CD8-positive, alpha-beta memory T cell (primary cell): ENCODE data around the gene SFSWAP. TPM values are rescaled to one million over a fixed set of nuclear protein-coding genes. Genes with fewer than 3 reads are reported as not detected.

Source experiments
- CTCF ChIA-PET: fragments of 350-600 bp; sonication (Branson Sonifier 250); formaldehyde crosslinking; loops from one replicate; lab custom pipeline; 2021; ENCODE audit warnings: antibody characterized with exemption; lab: Charles Lee
- POLR2A ChIA-PET: fragments of 350-600 bp; sonication (Branson Sonifier 250); formaldehyde crosslinking; loops from one replicate; lab custom pipeline; 2021; ENCODE audit warnings: antibody characterized with exemption; lab: Charles Lee
- DNase-seq, 5 donors: peaks; one replicate each; pipeline versions ENCODE4 v3.0.0 to v3.0.0-alpha.2; 2020 to 2022; ENCODE audit warnings: mixed read lengths in 1 of 5
- H3K27ac ChIP-seq: one replicate; pipeline ENCODE4 v1.7.0; 2013; ENCODE audit warnings: low read depth, mild to moderate bottlenecking, low read length, moderate library complexity
- H3K27me3 ChIP-seq: 2 replicates; pipeline ENCODE4 v1.7.0; 2013; ENCODE audit warnings: low read length, mild to moderate bottlenecking; ENCODE audit not compliant: insufficient read depth, poor library complexity, severe bottlenecking
- H3K36me3 ChIP-seq: 2 replicates; pipeline ENCODE4 v1.7.0; 2013; ENCODE audit warnings: mild to moderate bottlenecking, low read length, moderate library complexity; ENCODE audit not compliant: insufficient read depth
- H3K4me1 ChIP-seq: 2 replicates; pipeline ENCODE4 v1.7.0; 2013; ENCODE audit warnings: mild to moderate bottlenecking, low read length, moderate library complexity; ENCODE audit not compliant: insufficient read depth
- H3K4me3 ChIP-seq: 2 replicates; pipeline ENCODE4 v1.7.0; 2013; ENCODE audit warnings: mild to moderate bottlenecking, low read length
- H3K9me3 ChIP-seq: 2 replicates; pipeline ENCODE4 v1.7.0; 2013; ENCODE audit warnings: mild to moderate bottlenecking, low read length
- H3K27ac Mint-ChIP-seq, 8 donors: one replicate each; pipeline ENCODE4 v1.8.0; 2020 to 2021; ENCODE audit warnings: mixed read lengths in 8 of 8, mild to moderate bottlenecking in 6 of 8, inconsistent platforms in 3 of 8, moderate library complexity in 3 of 8
- H3K27me3 Mint-ChIP-seq, 2 donors: one replicate each; pipeline ENCODE4 v1.8.0; 2020 to 2021; ENCODE audit warnings: mixed read lengths in 2 of 2, mild to moderate bottlenecking in 1 of 2, moderate library complexity in 1 of 2
- H3K36me3 Mint-ChIP-seq, 3 donors: one replicate each; pipeline ENCODE4 v1.8.0; 2020 to 2021; ENCODE audit warnings: mixed read lengths in 3 of 3, inconsistent platforms in 1 of 3, mild to moderate bottlenecking in 1 of 3
- H3K4me1 Mint-ChIP-seq, 3 donors: one replicate each; pipeline ENCODE4 v1.8.0; 2020 to 2021; ENCODE audit warnings: mixed read lengths in 3 of 3, inconsistent platforms in 1 of 3, mild to moderate bottlenecking in 1 of 3
- H3K4me3 Mint-ChIP-seq, 7 donors: one replicate each; pipeline ENCODE4 v1.8.0; 2020 to 2021; ENCODE audit warnings: mixed read lengths in 7 of 7, mild to moderate bottlenecking in 6 of 7, moderate library complexity in 4 of 7, inconsistent platforms in 2 of 7
- H3K9me3 Mint-ChIP-seq, 5 donors: one replicate each; pipeline ENCODE4 v1.8.0; 2020 to 2022; ENCODE audit warnings: mixed read lengths in 5 of 5, mild to moderate bottlenecking in 3 of 5, moderate library complexity in 2 of 5, inconsistent platforms in 1 of 5
- polyA plus RNA-seq: library from polyadenylated mRNA; unstranded; fragments of 300-500 nt; fragmentation: Illumina TruSeq; gene quantifications from one replicate; pipeline ENCODE4 v1.2.3, GENCODE V29; 2021
- total RNA-seq, 2 experiments: library from RNA; stranded (reverse); gene quantifications; one replicate each; pipeline ENCODE4 v1.2.3, GENCODE V29; 2021

Gene SFSWAP
- total and polyA plus RNA-seq, 3 experiments from 2014 or later, result 22.6 to 65.2 (median 63.3) TPM

DNA sequence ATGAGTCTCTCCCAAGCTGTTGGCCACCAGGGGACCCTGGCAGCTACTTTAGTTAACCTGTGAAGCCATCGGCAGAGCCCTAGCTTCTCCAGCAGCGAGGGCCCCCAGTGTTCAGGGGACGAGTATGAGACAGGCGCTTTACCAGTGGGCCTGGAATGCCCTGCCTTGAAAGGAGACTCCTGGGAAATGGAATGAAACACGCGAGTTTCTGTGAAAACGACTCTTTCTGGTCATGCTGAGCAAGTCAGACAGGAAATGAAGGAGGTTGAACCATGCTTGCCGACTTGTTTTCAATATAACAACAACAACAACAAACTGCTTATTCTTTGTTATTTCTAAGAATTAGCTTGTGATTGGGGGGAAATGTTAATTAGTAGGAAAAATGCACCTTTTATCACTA, 42.9 kb downstream of the SFSWAP start:
- peaks cover 0 to 4% (median 0%) of the 10 kb centered on the region in 3 donors for H3K4me1 Mint-ChIP-seq
- no peaks in the 10 kb centered on the region for H3K9me3 ChIP-seq
- H3K4me3 ChIP-seq, result no peak overlapping the region
- CTCF ChIA-PET, result no interaction called here
- POLR2A ChIA-PET, result no interaction called here
- H3K4me1 ChIP-seq, result no peaks in the 10 kb centered on the region
- H3K27me3 Mint-ChIP-seq, result no peaks in the 10 kb centered on the region
- H3K27me3 ChIP-seq, result no peaks in the 10 kb centered on the region
- DNase-seq, result no peak
- peaks cover 53% of the 10 kb centered on the region for H3K36me3 ChIP-seq
- H3K4me3 Mint-ChIP-seq, result no peak overlapping the region
- no peak overlapping the region for H3K27ac ChIP-seq
- H3K36me3 Mint-ChIP-seq, result peaks cover 15 to 94% (median 21%) of the 10 kb centered on the region in 3 donors
- no peaks in the 10 kb centered on the region for H3K9me3 Mint-ChIP-seq
- no peak overlapping the region for H3K27ac Mint-ChIP-seq

GRCh38 chr12:131754184-131754583, 43.3 kb downstream of the SFSWAP start:
- H3K4me1 Mint-ChIP-seq, result peaks cover 0 to 4% (median 0%) of the 10 kb centered on the region in 3 donors
- H3K36me3 Mint-ChIP-seq, result peaks cover 15 to 94% (median 21%) of the 10 kb centered on the region in 3 donors
- ChIA-PET POLR2A (no interaction called here), CTCF (no interaction called here)
- no peak overlapping the region for H3K27ac ChIP-seq
- no peaks in the 10 kb centered on the region for H3K27me3 Mint-ChIP-seq
- H3K4me3 ChIP-seq, result no peak overlapping the region
- no peaks in the 10 kb centered on the region for H3K4me1 ChIP-seq
- H3K27ac Mint-ChIP-seq, result peak overlapping the region in 1 of 8 donors; percentile 47
- no peaks in the 10 kb centered on the region for H3K27me3 ChIP-seq
- peaks cover 54% of the 10 kb centered on the region for H3K36me3 ChIP-seq
- no peak for DNase-seq
- no peak overlapping the region for H3K4me3 Mint-ChIP-seq
- H3K9me3 ChIP-seq, result no peaks in the 10 kb centered on the region
- no peaks in the 10 kb centered on the region for H3K9me3 Mint-ChIP-seq

GRCh38 chr12:131755305-131756113, 44.6 kb downstream of the SFSWAP start:
- CTCF ChIA-PET, result no interaction called here

DNA sequence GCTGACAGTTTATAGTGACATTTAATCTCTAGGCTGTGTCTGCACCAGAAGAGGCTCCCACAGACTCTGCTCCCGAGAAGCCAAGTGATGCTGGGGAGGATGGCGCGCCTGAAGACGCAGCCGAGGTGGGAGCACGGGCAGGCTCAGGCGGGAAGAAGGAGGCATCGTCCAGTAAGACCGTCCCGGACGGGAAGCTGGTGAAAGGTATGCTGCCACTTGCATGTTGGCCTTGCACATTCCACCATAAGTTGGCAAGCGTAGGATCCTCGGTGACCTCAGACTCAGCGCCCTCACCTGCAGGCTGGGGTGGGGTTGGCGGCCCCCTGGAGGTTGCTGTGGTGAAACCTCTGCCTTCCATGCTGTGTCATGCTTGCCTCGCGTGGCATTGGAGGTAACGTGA, 45.6 kb downstream of the SFSWAP start:
- Histone ChIP-seq H3K27me3 (no peaks in the 10 kb centered on the region), H3K36me3 (peaks cover 55% of the 10 kb centered on the region), H3K4me3 (no peak overlapping the region), H3K9me3 (no peaks in the 10 kb centered on the region), H3K27ac (no peak overlapping the region), H3K4me1 (no peaks in the 10 kb centered on the region)
- no peak overlapping the region for H3K4me3 Mint-ChIP-seq
- POLR2A ChIA-PET, result no interaction called here
- H3K9me3 Mint-ChIP-seq, result no peaks in the 10 kb centered on the region
- H3K4me1 Mint-ChIP-seq, result peaks cover 0 to 7% (median 0%) of the 10 kb centered on the region in 3 donors
- no peaks in the 10 kb centered on the region for H3K27me3 Mint-ChIP-seq
- DNase-seq, result no peak
- H3K27ac Mint-ChIP-seq, result no peak overlapping the region
- CTCF ChIA-PET, result no interaction called here
- H3K36me3 Mint-ChIP-seq, result peaks cover 19 to 90% (median 27%) of the 10 kb centered on the region in 3 donors

More at GRCh38 chr12:131755305-131756113, 44.6 kb downstream of the SFSWAP start:
- peak in 2 of 5 donors; percentile 12 to 43 for DNase-seq
- POLR2A ChIA-PET, result no interaction called here
- Histone ChIP-seq H3K4me1 (no peaks in the 10 kb centered on the region), H3K4me3 (no peak overlapping the region), H3K27ac (no peak overlapping the region), H3K9me3 (no peaks in the 10 kb centered on the region), H3K27me3 (no peaks in the 10 kb centered on the region), H3K36me3 (peaks cover 54% of the 10 kb centered on the region)
- peaks cover 15 to 90% (median 23%) of the 10 kb centered on the region in 3 donors for H3K36me3 Mint-ChIP-seq
- peak overlapping the region in 1 of 8 donors; percentile 54 for H3K27ac Mint-ChIP-seq
- no peaks in the 10 kb centered on the region for H3K27me3 Mint-ChIP-seq
- peaks cover 0 to 4% (median 0%) of the 10 kb centered on the region in 3 donors for H3K4me1 Mint-ChIP-seq
- no peaks in the 10 kb centered on the region for H3K9me3 Mint-ChIP-seq
- H3K4me3 Mint-ChIP-seq, result no peak overlapping the region

- Mint-ChIP-seq H3K4me1 (peaks cover 0 to 7% (median 0%) of the 10 kb centered on the region in 3 donors), H3K27ac (peak overlapping the region in 2 of 8 donors; percentile 29 to 77), H3K36me3 (peaks cover 19 to 87% (median 28%) of the 10 kb centered on the region in 3 donors), H3K27me3 (no peaks in the 10 kb centered on the region), H3K4me3 (no peak overlapping the region), H3K9me3 (no peaks in the 10 kb centered on the region)
- no peaks in the 10 kb centered on the region for H3K4me1 ChIP-seq
- no peaks in the 10 kb centered on the region for H3K9me3 ChIP-seq
- H3K27ac ChIP-seq, result no peak overlapping the region
- H3K4me3 ChIP-seq, result no peak overlapping the region
- DNase-seq, result no peak
- no peaks in the 10 kb centered on the region for H3K27me3 ChIP-seq
- ChIA-PET CTCF (no interaction called here), POLR2A (no interaction called here)
- peaks cover 58% of the 10 kb centered on the region for H3K36me3 ChIP-seq
These were observed 46.2 kb downstream of the SFSWAP start for GRCh38 chr12:131757111-131757510.

GRCh38 chr12:131758016-131758739, 47.3 kb downstream of the SFSWAP start:
- Mint-ChIP-seq H3K27me3 (no peaks in the 10 kb centered on the region), H3K27ac (no peak overlapping the region), H3K4me1 (peaks cover 0 to 7% (median 0%) of the 10 kb centered on the region in 3 donors), H3K9me3 (no peaks in the 10 kb centered on the region), H3K4me3 (no peak overlapping the region), H3K36me3 (peaks cover 21 to 84% (median 22%) of the 10 kb centered on the region in 3 donors)
- Histone ChIP-seq H3K27ac (no peak overlapping the region), H3K9me3 (no peaks in the 10 kb centered on the region), H3K4me3 (no peak overlapping the region), H3K36me3 (peaks cover 61% of the 10 kb centered on the region), H3K4me1 (no peaks in the 10 kb centered on the region), H3K27me3 (no peaks in the 10 kb centered on the region)
- DNase-seq, result no peak
- ChIA-PET CTCF (no interaction called here), POLR2A (no interaction called here)

DNA sequence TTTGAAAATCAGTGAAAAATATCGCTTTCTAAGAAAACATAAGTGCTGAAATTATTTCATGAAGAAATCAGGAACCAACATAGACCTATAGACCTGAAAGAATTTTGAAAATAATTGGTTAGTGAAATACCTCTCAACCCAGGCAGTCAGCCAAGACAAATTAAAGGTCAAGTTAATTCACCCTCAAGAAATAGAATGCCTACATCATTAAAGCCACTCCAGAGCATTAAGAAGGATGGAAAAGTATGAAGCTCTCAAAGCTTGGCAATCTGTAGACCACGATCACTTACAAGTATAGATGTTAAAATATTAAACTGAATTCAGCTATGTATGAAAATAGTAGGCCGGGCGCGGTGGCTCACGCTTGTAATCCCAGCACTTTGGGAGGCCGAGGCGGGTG, 48.3 kb downstream of the SFSWAP start:
- peaks cover 58% of the 10 kb centered on the region for H3K36me3 ChIP-seq

DNA sequence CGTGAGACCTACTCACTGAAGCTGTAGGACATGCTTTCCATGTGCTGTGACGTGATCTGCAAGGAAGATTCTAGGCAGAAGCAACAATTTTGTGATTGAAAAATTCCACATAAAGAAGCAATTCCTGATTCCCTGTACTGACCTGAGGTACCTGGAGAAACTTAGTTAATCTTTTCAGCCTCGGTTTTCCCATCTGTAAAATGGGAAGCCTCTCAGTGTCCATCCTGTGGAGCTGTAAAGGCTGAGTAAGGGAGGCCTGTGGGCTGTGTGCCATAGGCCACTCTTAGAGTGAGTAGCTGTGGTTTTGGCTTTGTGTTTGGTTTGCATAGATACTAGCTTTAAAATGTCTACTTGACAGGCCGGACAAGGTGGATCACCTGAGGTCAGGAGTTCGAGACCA, 50.7 kb downstream of the SFSWAP start:
- Mint-ChIP-seq H3K4me1 (peaks cover 0 to 3% (median 0%) of the 10 kb centered on the region in 3 donors), H3K27me3 (no peaks in the 10 kb centered on the region), H3K27ac (no peak overlapping the region), H3K4me3 (no peak overlapping the region), H3K36me3 (peaks cover 16 to 86% (median 19%) of the 10 kb centered on the region in 3 donors), H3K9me3 (no peaks in the 10 kb centered on the region)
- H3K4me1 ChIP-seq, result no peaks in the 10 kb centered on the region
- ChIA-PET POLR2A (no interaction called here), CTCF (no interaction called here)
- H3K27me3 ChIP-seq, result no peaks in the 10 kb centered on the region
- no peak overlapping the region for H3K27ac ChIP-seq
- no peaks in the 10 kb centered on the region for H3K9me3 ChIP-seq
- H3K4me3 ChIP-seq, result no peak overlapping the region
- no peak for DNase-seq
- H3K36me3 ChIP-seq, result peaks cover 56% of the 10 kb centered on the region

More for the DNA sequence above, 48.3 kb downstream of the SFSWAP start:
- Mint-ChIP-seq H3K27ac (no peak overlapping the region), H3K36me3 (peaks cover 22 to 82% (median 22%) of the 10 kb centered on the region in 3 donors), H3K9me3 (no peaks in the 10 kb centered on the region), H3K4me3 (no peak overlapping the region), H3K27me3 (no peaks in the 10 kb centered on the region), H3K4me1 (peaks cover 0 to 7% (median 0%) of the 10 kb centered on the region in 3 donors)
- no peak overlapping the region for H3K27ac ChIP-seq
- CTCF ChIA-PET, result no interaction called here
- H3K4me1 ChIP-seq, result no peaks in the 10 kb centered on the region
- H3K9me3 ChIP-seq, result no peaks in the 10 kb centered on the region
- POLR2A ChIA-PET, result no interaction called here
- no peaks in the 10 kb centered on the region for H3K27me3 ChIP-seq
- DNase-seq, result no peak
- no peak overlapping the region for H3K4me3 ChIP-seq
